ENCODE measurements around the gene F11R.
"Not testable (repeated sequence)": the region's sequence is repeated elsewhere in the genome, so short reads cannot be mapped to it uniquely, and the experiment has no call there.

F11R gene

DNA sequence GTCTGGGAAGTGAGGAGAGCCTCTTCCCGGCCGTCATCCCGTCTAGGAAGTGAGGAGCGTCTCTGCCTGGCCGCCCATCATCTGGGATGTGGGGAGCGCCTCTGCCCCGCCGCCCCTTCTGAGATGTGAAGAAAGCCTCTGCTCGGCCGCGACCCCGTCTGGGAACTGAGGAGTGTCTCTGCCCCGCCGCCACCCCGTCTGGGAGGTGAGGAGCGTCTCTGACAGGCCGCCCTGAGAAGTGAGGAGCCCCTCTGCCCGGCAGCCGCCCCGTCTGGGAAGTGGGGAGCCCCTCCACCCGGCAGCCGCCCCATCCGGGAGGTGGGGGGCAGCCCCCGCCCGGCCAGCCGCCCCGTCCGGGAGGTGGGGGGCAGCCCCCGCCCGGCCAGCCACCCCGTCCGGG lies 8.5 kb upstream of the F11R start:
- not testable (repeated sequence) for H2AK5ac ChIP-seq (ENCODE audit: low read length, severe bottlenecking); H3K18ac ChIP-seq (ENCODE audit: low read depth in 1 of 2, low read length in 2 of 2); H3K4me2 ChIP-seq (ENCODE audit: low read length, poor library complexity, severe bottlenecking); DNase-seq; H3K14ac ChIP-seq (ENCODE audit: low read length in 2 of 2); H4K91ac ChIP-seq (ENCODE audit: low read length); H3K23ac ChIP-seq (ENCODE audit: low read length in 2 of 2); H3K4me1 ChIP-seq (ENCODE audit: control insufficient read depth, insufficient read depth, low read depth, low read length); H3K27me3 ChIP-seq (ENCODE audit: control insufficient read depth in 1 of 2, insufficient read depth in 1 of 2, low read length in 2 of 2); H3K9ac ChIP-seq (ENCODE audit: low read length); H3K4ac ChIP-seq (ENCODE audit: low read depth in 1 of 2, low read length in 2 of 2); H2BK120ac ChIP-seq (ENCODE audit: low read depth, low read length); H2BK5ac ChIP-seq (ENCODE audit: low read depth, low read length, poor library complexity, severe bottlenecking); H3K4me3 ChIP-seq (ENCODE audit: insufficient read depth in 1 of 2, low read depth in 1 of 2, low read length in 2 of 2); H3K27ac ChIP-seq (ENCODE audit: low read length, poor library complexity, severe bottlenecking); H3K79me1 ChIP-seq (replicated peaks; ENCODE audit: low read length, poor library complexity, severe bottlenecking); H2BK12ac ChIP-seq (ENCODE audit: low read length in 2 of 2); H3K36me3 ChIP-seq (ENCODE audit: control insufficient read depth in 1 of 2, insufficient read depth in 2 of 2, low read depth in 1 of 2, low read length in 2 of 2); H4K8ac ChIP-seq (ENCODE audit: low read length); H2BK15ac ChIP-seq (ENCODE audit: low read depth, poor library complexity, severe bottlenecking); H2AFZ ChIP-seq (ENCODE audit: low read depth, low read length); H3K9me3 ChIP-seq (ENCODE audit: control insufficient read depth, low read length)
- 95% methylated on average over 32 of the region's 32 CpGs for WGBS

DNA sequence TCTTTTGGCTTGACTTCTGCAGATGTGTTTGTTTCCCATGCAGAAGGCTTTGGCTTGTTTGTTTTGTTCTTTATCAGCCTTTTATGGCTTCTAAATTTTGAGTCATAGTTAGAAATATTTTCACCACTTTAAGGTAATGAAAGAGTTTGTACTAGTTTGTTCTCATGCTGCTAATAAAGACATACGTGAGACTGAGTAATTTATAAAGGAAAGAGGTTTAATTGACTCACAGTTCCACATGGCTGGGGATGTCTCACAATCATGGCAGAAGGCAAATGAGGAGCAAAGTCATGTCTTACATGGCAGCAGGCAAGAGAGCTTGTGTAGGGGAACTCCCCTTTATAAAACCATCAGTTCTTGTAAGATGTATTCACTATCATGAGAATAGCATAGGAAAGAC lies 6.0 kb upstream of the F11R start:
- not testable (repeated sequence) for H3K4me3 ChIP-seq (ENCODE audit: insufficient read depth in 1 of 2, low read depth in 1 of 2, low read length in 2 of 2); H3K9ac ChIP-seq (ENCODE audit: low read length); H3K23ac ChIP-seq (ENCODE audit: low read length in 2 of 2); H3K4me2 ChIP-seq (ENCODE audit: low read length, poor library complexity, severe bottlenecking); H3K18ac ChIP-seq (ENCODE audit: low read depth in 1 of 2, low read length in 2 of 2); H2BK15ac ChIP-seq (ENCODE audit: low read depth, poor library complexity, severe bottlenecking); H3K4me1 ChIP-seq (ENCODE audit: control insufficient read depth, insufficient read depth, low read depth, low read length); H3K14ac ChIP-seq (ENCODE audit: low read length in 2 of 2); H2BK12ac ChIP-seq (ENCODE audit: low read length in 2 of 2); H2AK5ac ChIP-seq (ENCODE audit: low read length, severe bottlenecking); H3K27me3 ChIP-seq (ENCODE audit: control insufficient read depth in 1 of 2, insufficient read depth in 1 of 2, low read length in 2 of 2); H3K36me3 ChIP-seq (ENCODE audit: control insufficient read depth in 1 of 2, insufficient read depth in 2 of 2, low read depth in 1 of 2, low read length in 2 of 2); H2AFZ ChIP-seq (ENCODE audit: low read depth, low read length); H2BK120ac ChIP-seq (ENCODE audit: low read depth, low read length); H3K4ac ChIP-seq (ENCODE audit: low read depth in 1 of 2, low read length in 2 of 2); DNase-seq; H3K9me3 ChIP-seq (ENCODE audit: control insufficient read depth, low read length); H3K27ac ChIP-seq (ENCODE audit: low read length, poor library complexity, severe bottlenecking); H4K8ac ChIP-seq (ENCODE audit: low read length); H3K79me1 ChIP-seq (replicated peaks; ENCODE audit: low read length, poor library complexity, severe bottlenecking); H2BK5ac ChIP-seq (ENCODE audit: low read depth, low read length, poor library complexity, severe bottlenecking); H4K91ac ChIP-seq (ENCODE audit: low read length)
- 78% methylated on average over 1 of the region's 1 CpG for WGBS

- H2AFZ ChIP-seq (ENCODE audit: low read depth, low read length); H3K9ac ChIP-seq (ENCODE audit: low read length); H3K9me3 ChIP-seq (ENCODE audit: control insufficient read depth, low read length); H3K79me1 ChIP-seq (replicated peaks; ENCODE audit: low read length, poor library complexity, severe bottlenecking); H3K4me3 ChIP-seq (ENCODE audit: insufficient read depth in 1 of 2, low read depth in 1 of 2, low read length in 2 of 2); H3K18ac ChIP-seq (ENCODE audit: low read depth in 1 of 2, low read length in 2 of 2); H4K91ac ChIP-seq (ENCODE audit: low read length); H3K4ac ChIP-seq (ENCODE audit: low read depth in 1 of 2, low read length in 2 of 2); H3K27ac ChIP-seq (ENCODE audit: low read length, poor library complexity, severe bottlenecking); H2BK5ac ChIP-seq (ENCODE audit: low read depth, low read length, poor library complexity, severe bottlenecking); H3K4me1 ChIP-seq (ENCODE audit: control insufficient read depth, insufficient read depth, low read depth, low read length); H2BK12ac ChIP-seq (ENCODE audit: low read length in 2 of 2); H3K23ac ChIP-seq (ENCODE audit: low read length in 2 of 2); DNase-seq; H2AK5ac ChIP-seq (ENCODE audit: low read length, severe bottlenecking); H3K36me3 ChIP-seq (ENCODE audit: control insufficient read depth in 1 of 2, insufficient read depth in 2 of 2, low read depth in 1 of 2, low read length in 2 of 2); H3K14ac ChIP-seq (ENCODE audit: low read length in 2 of 2); H2BK15ac ChIP-seq (ENCODE audit: low read depth, poor library complexity, severe bottlenecking); H2BK120ac ChIP-seq (ENCODE audit: low read depth, low read length); H3K4me2 ChIP-seq (ENCODE audit: low read length, poor library complexity, severe bottlenecking); H4K8ac ChIP-seq (ENCODE audit: low read length): not testable (repeated sequence)
- peaks cover 9 to 33% of the 10 kb centered on the region in 2 experiments for H3K27me3 ChIP-seq (ENCODE audit: control insufficient read depth in 1 of 2, insufficient read depth in 1 of 2, low read length in 2 of 2)
- WGBS: over 99% methylated on average over 10 of the region's 12 CpGs
Measured at GRCh38 chr1:161022432-161022831, 1.5 kb upstream of the F11R start.

DNA sequence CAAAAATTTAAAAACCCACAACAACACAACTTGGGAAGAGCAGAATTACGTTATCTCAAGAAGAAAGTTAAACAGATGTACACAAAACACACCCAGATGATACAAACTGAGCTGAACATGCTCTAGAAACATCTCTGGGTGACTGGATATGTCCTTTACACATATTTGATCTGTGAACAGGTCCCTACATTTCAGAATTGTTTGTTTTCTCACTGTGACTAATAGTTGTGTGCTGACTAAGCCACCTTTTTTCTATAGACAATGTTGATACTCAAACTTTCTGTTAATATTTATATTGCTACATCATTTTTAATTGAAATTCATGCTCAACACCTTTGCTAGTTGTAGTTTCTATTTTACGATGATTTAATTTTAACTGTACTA lies 1.0 kb upstream of the F11R start:
- Histone ChIP-seq H2AFZ (ENCODE audit: low read depth, low read length) (no peak overlapping the region), H3K4me3 (ENCODE audit: insufficient read depth in 1 of 2, low read depth in 1 of 2, low read length in 2 of 2) (no peak overlapping the region), H3K14ac (ENCODE audit: low read length in 2 of 2) (no peak overlapping the region), H2BK120ac (ENCODE audit: low read depth, low read length) (no peak overlapping the region), H2BK12ac (ENCODE audit: low read length in 2 of 2) (no peak overlapping the region), H3K27me3 (ENCODE audit: control insufficient read depth in 1 of 2, insufficient read depth in 1 of 2, low read length in 2 of 2) (peaks cover 9 to 33% of the 10 kb centered on the region in 2 experiments), H2BK5ac (ENCODE audit: low read depth, low read length, poor library complexity, severe bottlenecking) (no peak overlapping the region), H3K23ac (ENCODE audit: low read length in 2 of 2) (no peak overlapping the region), H3K18ac (ENCODE audit: low read depth in 1 of 2, low read length in 2 of 2) (no peak overlapping the region), H4K91ac (ENCODE audit: low read length) (no peak overlapping the region), H3K4me1 (ENCODE audit: control insufficient read depth, insufficient read depth, low read depth, low read length) (peaks cover 9% of the 10 kb centered on the region), H4K8ac (ENCODE audit: low read length) (no peak overlapping the region), H3K9me3 (ENCODE audit: control insufficient read depth, low read length) (no peaks in the 10 kb centered on the region), H3K79me1 (replicated peaks; ENCODE audit: low read length, poor library complexity, severe bottlenecking) (no peaks in the 10 kb centered on the region), H2BK15ac (ENCODE audit: low read depth, poor library complexity, severe bottlenecking) (no peak overlapping the region), H3K4ac (ENCODE audit: low read depth in 1 of 2, low read length in 2 of 2) (no peak overlapping the region), H2AK5ac (ENCODE audit: low read length, severe bottlenecking) (no peak overlapping the region), H3K36me3 (ENCODE audit: control insufficient read depth in 1 of 2, insufficient read depth in 2 of 2, low read depth in 1 of 2, low read length in 2 of 2) (no peaks in the 10 kb centered on the region), H3K27ac (ENCODE audit: low read length, poor library complexity, severe bottlenecking) (no peak overlapping the region), H3K4me2 (ENCODE audit: low read length, poor library complexity, severe bottlenecking) (no peak overlapping the region), H3K9ac (ENCODE audit: low read length) (no peak overlapping the region)
- no peak for DNase-seq
- 83% methylated on average over 2 of the region's 2 CpGs for WGBS
